Keratinocyte (primary cell): ENCODE data around the gene ABTB1.

Experiments used
- CTCF ChIP-seq, 3 experiments: IDR thresholded peaks in 1 of 3; conservative IDR thresholded peaks in 1 of 3; optimal IDR thresholded peaks in 1 of 3; 2 replicates in 2 of 3; 3 replicates in 1 of 3; pipeline versions ENCODE3 to v1.5.1; 2011; ENCODE audit warnings: low read length in 3 of 3, mild to moderate bottlenecking in 3 of 3, moderate library complexity in 2 of 3, control low read depth in 1 of 3, inconsistent platforms in 1 of 3; ENCODE audit not compliant: insufficient read depth in 2 of 3; ENCODE audit errors: extremely low read depth in 1 of 3
- EZH2 ChIP-seq: IDR thresholded peaks from one replicate; pipeline ENCODE4 v1.6.1; 2012; ENCODE audit warnings: inconsistent platforms, mild to moderate bottlenecking, low read length, moderate library complexity

- TF ChIP-seq CTCF (optimal IDR thresholded peaks at IDR 0.05 in 1 of 3, IDR thresholded peaks at IDR 0.05 in 1 of 3, conservative IDR thresholded peaks at IDR 0.05 in 1 of 3; ENCODE audit: extremely low read depth in 1 of 3, insufficient read depth in 2 of 3, low read length in 3 of 3) (no peak), EZH2 (no peak)
These were observed 5.0 kb downstream of the ABTB1 start for GRCh38 chr3:127677541-127678314.
